Measurements from ENCODE around the gene BMP6.

- TF ChIP-seq SP1 (IDR thresholded peaks at IDR 0.05; ENCODE audit: low read depth) (no peak), CTCF (IDR thresholded peaks at IDR 0.05 in 2 of 3, conservative IDR thresholded peaks at IDR 0.05 in 1 of 3; ENCODE audit: borderline replicate concordance in 1 of 3, insufficient read depth in 1 of 3, low read depth in 2 of 3, low read length in 2 of 3) (no peak), MAX (IDR thresholded peaks at IDR 0.05) (no peak), EZH2 (IDR thresholded peaks at IDR 0.05) (no peak)
These were observed 6.3 kb downstream of the BMP6 start for GRCh38 chr6:7732228-7732627.

All from HCT116 (cell line).